PC-3 (cell line): ENCODE measurements around the gene SNRNP27.

Experiments used
- CTCF ChIP-seq: fragments of 300-600 bp; sonication (generic); conservative IDR thresholded peaks from 2 replicates; pipeline ENCODE4 v1.5.1; 2017; ENCODE audit warnings: antibody characterized with exemption, low read depth, mild to moderate bottlenecking, low read length
- EZH2 ChIP-seq: fragments of 300-600 bp; sonication (generic); IDR thresholded peaks from one replicate; pipeline ENCODE4 v1.6.1; 2017; ENCODE audit warnings: antibody characterized with exemption, mild to moderate bottlenecking, low read length; ENCODE audit not compliant: unreplicated experiment
- EZH2phosphoT487 ChIP-seq: fragments of 300-600 bp; sonication (generic); IDR thresholded peaks from 2 replicates; pipeline ENCODE4 v1.6.1; 2018; ENCODE audit warnings: mild to moderate bottlenecking, antibody characterized with exemption, low read length, borderline replicate concordance

DNA sequence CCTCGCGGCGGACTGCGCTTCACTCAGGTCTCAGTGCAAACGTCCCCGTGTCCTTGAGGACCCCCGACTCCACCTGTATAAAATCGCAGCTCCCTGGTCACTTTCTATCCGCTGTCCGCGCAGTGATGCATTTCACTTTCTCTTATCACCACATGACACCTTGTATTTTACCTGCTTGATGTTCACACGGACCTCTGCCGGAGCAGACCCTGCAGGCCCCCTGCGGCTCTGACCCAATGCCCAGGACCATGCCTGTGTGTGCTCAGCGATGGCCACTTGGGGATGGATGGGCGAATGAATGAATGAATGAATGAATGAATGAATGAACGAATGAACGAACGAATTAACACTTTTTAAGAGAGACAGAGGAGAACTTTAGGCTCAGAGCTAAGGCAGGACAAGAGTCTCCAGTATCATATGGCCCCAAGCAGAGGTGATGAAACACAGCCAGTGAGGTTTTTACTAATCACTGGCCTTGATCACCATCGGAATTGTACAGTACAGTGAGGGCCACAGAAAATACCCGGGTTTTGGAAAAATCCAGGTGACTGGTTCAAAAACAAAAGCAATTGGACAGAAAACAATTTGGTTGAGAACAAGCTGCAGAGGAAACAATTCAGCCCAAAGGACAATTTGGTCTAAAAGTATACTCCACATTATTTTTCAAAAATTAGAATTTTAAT, 55.3 kb downstream of the SNRNP27 start:
- no peak for TF ChIP-seq CTCF
- TF ChIP-seq EZH2: no peak
- TF ChIP-seq EZH2phosphoT487: no peak
